Measurements from ENCODE around the gene SIRT3. TPM values are rescaled to one million over a fixed set of nuclear protein-coding genes. Genes with fewer than 3 reads are reported as not detected.

SIRT3 gene
- total RNA-seq, 2 experiments from 2014 or later: 24.3 to 25.2 TPM

DNA sequence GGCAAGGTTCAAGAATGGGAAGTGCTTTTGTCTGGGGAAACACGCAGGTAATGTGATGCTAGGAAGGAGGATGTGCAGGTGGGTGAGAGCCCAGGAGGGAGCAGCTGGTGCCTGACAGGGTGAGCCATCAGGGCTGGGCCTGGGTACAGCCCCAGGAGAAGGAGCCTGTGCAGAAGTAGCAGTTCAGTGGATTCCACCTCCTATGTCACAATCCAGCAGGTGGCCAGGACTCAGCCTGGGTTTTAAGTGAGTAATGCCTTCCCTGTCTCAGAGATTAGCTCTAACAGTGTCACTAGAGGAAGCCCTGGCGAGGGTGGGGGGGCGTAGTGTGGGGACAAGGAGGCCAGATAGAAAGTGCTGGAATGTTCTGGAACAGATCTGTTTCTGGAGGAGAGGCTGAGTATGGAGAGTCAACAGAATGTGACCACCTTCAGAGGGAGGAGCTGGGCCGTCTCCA lies 20.5 kb downstream of the SIRT3 start:
- Mint-ChIP-seq H3K27ac (no peak overlapping the region), H3K4me1 (peaks cover 10% of the 10 kb centered on the region), H3K4me3 (no peak overlapping the region), H3K27me3 (no peaks in the 10 kb centered on the region), H3K36me3 (peaks cover 12% of the 10 kb centered on the region), H3K9me3 (no peaks in the 10 kb centered on the region)
- no peak for ATAC-seq (ENCODE audit: low read depth)
- POLR2A ChIA-PET: interaction anchor here (1.0 to 3.0 kb wide), 3 partner anchors 9 to 13 kb away, joined by 4 to 12 read pairs (median 4); partner anchors contain the start of genes BET1L and RIC8A
- DNase-seq: no peak

GRCh38 chr11:214083-214482 lies 22.1 kb downstream of the SIRT3 start:
- H3K4me3 Mint-ChIP-seq: no peak overlapping the region
- POLR2A ChIA-PET: no interaction called here

GRCh38 chr11:213111-213510 lies 23.0 kb downstream of the SIRT3 start:
- H3K36me3 Mint-ChIP-seq: peaks cover 12% of the 10 kb centered on the region

More at GRCh38 chr11:214083-214482, 22.1 kb downstream of the SIRT3 start:
- Mint-ChIP-seq H3K9me3 (no peaks in the 10 kb centered on the region), H3K27me3 (no peaks in the 10 kb centered on the region), H3K4me1 (peaks cover 19% of the 10 kb centered on the region), H3K27ac (no peak overlapping the region), H3K36me3 (peaks cover 12% of the 10 kb centered on the region)
- ATAC-seq (ENCODE audit: low read depth): no peak
- DNase-seq: no peak

GRCh38 chr11:212150-213100 lies 23.7 kb downstream of the SIRT3 start:
- no peak overlapping the region for H3K4me3 Mint-ChIP-seq
- POLR2A ChIA-PET: no interaction called here
- no peaks in the 10 kb centered on the region for H3K27me3 Mint-ChIP-seq
- peaks cover 19% of the 10 kb centered on the region for H3K4me1 Mint-ChIP-seq
- DNase-seq (no peak), ATAC-seq (ENCODE audit: low read depth) (no peak)
- peaks cover 12% of the 10 kb centered on the region for H3K36me3 Mint-ChIP-seq
- peak overlapping the region; percentile 18 for H3K27ac Mint-ChIP-seq
- no peaks in the 10 kb centered on the region for H3K9me3 Mint-ChIP-seq

More at GRCh38 chr11:213111-213510, 23.0 kb downstream of the SIRT3 start:
- POLR2A ChIA-PET: no interaction called here
- ATAC-seq (ENCODE audit: low read depth) (no peak), DNase-seq (no peak)
- H3K4me1 Mint-ChIP-seq: peaks cover 19% of the 10 kb centered on the region
- H3K9me3 Mint-ChIP-seq: no peaks in the 10 kb centered on the region
- no peak overlapping the region for H3K27ac Mint-ChIP-seq
- no peaks in the 10 kb centered on the region for H3K27me3 Mint-ChIP-seq
- H3K4me3 Mint-ChIP-seq: no peak overlapping the region

DNA sequence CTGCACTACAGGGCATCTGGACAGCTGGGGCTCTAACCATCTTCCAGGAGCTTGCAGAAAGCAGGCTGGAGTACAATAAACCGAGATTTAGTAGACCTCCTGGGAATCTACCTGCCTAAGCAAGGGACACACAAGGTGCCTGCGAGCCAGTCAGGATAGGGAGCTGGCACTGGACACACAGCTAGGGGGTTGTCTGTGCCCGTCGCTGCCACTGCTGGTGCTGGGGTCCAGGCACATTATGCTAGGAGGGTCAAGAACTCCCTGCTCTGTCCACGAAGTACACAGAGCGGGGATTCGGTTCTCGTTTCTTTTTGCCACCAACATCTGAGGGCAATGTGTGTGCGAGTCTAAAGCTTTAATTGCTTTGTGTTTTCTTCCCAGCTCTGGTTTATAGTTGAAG lies 24.4 kb downstream of the SIRT3 start:
- H3K4me3 Mint-ChIP-seq: no peak overlapping the region
- ATAC-seq (ENCODE audit: low read depth): no peak
- POLR2A ChIA-PET: no interaction called here
- no peak overlapping the region for H3K27ac Mint-ChIP-seq
- H3K36me3 Mint-ChIP-seq: peaks cover 13% of the 10 kb centered on the region
- H3K27me3 Mint-ChIP-seq: no peaks in the 10 kb centered on the region
- no peaks in the 10 kb centered on the region for H3K9me3 Mint-ChIP-seq
- peaks cover 19% of the 10 kb centered on the region for H3K4me1 Mint-ChIP-seq
- no peak for DNase-seq

DNA sequence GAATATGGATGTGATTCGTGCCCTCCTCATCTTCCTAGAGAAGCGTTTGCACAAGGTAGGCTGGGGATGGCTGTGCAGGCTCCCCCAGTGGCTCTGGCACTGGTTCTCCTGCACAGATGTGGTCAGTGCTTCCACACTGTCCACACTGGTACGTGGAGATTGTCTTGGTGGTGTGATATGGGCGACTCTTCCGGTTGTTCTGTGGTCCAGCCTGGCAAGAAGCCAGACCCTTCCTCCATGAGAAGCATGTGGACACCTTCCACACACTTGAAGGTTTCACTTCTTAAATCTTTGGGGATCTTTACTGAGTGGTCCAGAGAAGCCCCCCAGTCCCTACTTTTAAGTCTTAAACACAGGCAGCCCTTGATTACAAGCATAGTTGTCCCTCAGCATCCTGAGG lies 24.8 kb downstream of the SIRT3 start:
- no peak for DNase-seq
- Mint-ChIP-seq H3K4me1 (peaks cover 21% of the 10 kb centered on the region), H3K27ac (no peak overlapping the region), H3K27me3 (no peaks in the 10 kb centered on the region), H3K4me3 (no peak overlapping the region), H3K9me3 (no peaks in the 10 kb centered on the region), H3K36me3 (peaks cover 15% of the 10 kb centered on the region)
- ATAC-seq (ENCODE audit: low read depth): no peak
- POLR2A ChIA-PET: no interaction called here

DNA sequence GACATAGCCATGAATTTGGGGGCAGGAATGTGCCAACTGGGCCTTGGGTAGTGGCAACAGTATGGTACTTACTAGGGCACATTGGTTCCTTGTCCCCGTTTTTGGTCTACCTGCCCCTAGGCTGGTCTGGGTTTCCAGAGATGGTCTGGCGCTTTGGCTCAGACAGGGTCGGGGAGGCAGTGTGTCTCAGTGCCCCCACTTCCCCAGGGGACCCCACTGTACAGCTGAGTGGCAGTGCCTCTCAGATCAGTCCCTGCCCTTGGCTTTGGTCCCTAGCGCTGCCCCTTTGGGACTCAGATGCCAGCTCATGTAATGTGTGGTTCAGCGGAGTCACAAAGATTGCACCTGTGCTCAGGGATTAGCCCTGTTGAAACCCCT lies 25.4 kb downstream of the SIRT3 start:
- POLR2A ChIA-PET: no interaction called here
- Mint-ChIP-seq H3K36me3 (peaks cover 15% of the 10 kb centered on the region), H3K4me1 (peaks cover 27% of the 10 kb centered on the region), H3K4me3 (no peak overlapping the region), H3K9me3 (no peaks in the 10 kb centered on the region), H3K27me3 (no peaks in the 10 kb centered on the region), H3K27ac (no peak overlapping the region)
- ATAC-seq (ENCODE audit: low read depth) (no peak), DNase-seq (no peak)

GRCh38 chr11:210122-210802 lies 25.9 kb downstream of the SIRT3 start:
- peak overlapping the region; percentile 89 for H3K4me3 Mint-ChIP-seq
- ATAC-seq (ENCODE audit: low read depth): no peak
- POLR2A ChIA-PET: interaction anchor here (1.4 to 4.1 kb wide), 2 partner anchors 27 to 102 kb away, joined by 3 to 44 read pairs; partner anchors contain the start of genes PSMD13 and SIRT3
- no peaks in the 10 kb centered on the region for H3K27me3 Mint-ChIP-seq
- DNase-seq: no peak
- no peaks in the 10 kb centered on the region for H3K9me3 Mint-ChIP-seq
- H3K27ac Mint-ChIP-seq: peak overlapping the region; percentile 30
- peaks cover 27% of the 10 kb centered on the region for H3K4me1 Mint-ChIP-seq
- H3K36me3 Mint-ChIP-seq: peaks cover 13% of the 10 kb centered on the region

DNA sequence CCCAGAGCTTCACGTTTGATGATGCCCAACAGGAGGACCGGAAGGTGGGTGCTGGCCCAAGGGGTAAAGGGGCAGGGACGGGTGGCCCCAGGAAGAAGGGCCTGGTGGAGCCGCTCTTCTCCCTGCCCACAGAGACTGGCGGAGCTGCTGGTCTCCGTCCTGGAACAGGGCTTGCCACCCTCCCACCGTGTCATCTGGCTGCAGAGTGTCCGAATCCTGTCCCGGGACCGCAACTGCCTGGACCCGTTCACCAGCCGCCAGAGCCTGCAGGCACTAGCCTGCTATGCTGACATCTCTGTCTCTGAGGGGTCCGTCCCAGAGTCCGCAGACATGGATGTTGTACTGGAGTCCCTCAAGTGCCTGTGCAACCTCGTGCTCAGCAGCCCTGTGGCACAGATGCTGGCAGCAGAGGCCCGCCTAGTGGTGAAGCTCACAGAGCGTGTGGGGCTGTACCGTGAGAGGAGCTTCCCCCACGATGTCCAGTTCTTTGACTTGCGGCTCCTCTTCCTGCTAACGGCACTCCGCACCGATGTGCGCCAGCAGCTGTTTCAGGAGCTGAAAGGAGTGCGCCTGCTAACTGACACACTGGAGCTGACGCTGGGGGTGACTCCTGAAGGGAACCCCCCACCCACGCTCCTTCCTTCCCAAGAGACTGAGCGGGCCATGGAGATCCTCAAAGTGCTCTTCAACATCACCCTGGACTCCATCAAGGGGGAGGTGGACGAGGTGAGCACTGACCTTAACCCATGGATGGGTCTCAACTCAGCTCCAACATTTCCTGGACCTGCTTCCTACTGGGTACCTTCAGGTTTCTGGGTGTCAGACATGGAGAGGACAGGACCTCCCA lies 26.6 kb downstream of the SIRT3 start:
- ATAC-seq (ENCODE audit: low read depth) (no peak), DNase-seq (no peak)
- Mint-ChIP-seq H3K36me3 (peaks cover 10% of the 10 kb centered on the region), H3K27ac (peak overlapping the region; percentile 96), H3K4me1 (peaks cover 27% of the 10 kb centered on the region), H3K9me3 (no peaks in the 10 kb centered on the region), H3K27me3 (no peaks in the 10 kb centered on the region), H3K4me3 (peak overlapping the region; percentile 89)
- POLR2A ChIA-PET: interaction anchor here (1.0 to 4.4 kb wide), 5 partner anchors 10 to 103 kb away, joined by 3 to 44 read pairs (median 6); partner anchors contain the start of genes PGGHG, PSMD13 and SIRT3

GRCh38 chr11:208917-209260 lies 27.3 kb downstream of the SIRT3 start:
- DNase-seq (no peak), ATAC-seq (ENCODE audit: low read depth) (peak; percentile 3)
- Mint-ChIP-seq H3K9me3 (no peaks in the 10 kb centered on the region), H3K27me3 (no peaks in the 10 kb centered on the region), H3K27ac (peak overlapping the region; percentile 96), H3K36me3 (peaks cover 10% of the 10 kb centered on the region), H3K4me1 (peaks cover 29% of the 10 kb centered on the region), H3K4me3 (peak overlapping the region; percentile 89)
- POLR2A ChIA-PET: interaction anchor here (0.7 to 4.4 kb wide), 9 partner anchors 10 to 108 kb away, joined by 3 to 44 read pairs (median 5); partner anchors contain the start of genes PGGHG, PSMD13 and SIRT3

DNA sequence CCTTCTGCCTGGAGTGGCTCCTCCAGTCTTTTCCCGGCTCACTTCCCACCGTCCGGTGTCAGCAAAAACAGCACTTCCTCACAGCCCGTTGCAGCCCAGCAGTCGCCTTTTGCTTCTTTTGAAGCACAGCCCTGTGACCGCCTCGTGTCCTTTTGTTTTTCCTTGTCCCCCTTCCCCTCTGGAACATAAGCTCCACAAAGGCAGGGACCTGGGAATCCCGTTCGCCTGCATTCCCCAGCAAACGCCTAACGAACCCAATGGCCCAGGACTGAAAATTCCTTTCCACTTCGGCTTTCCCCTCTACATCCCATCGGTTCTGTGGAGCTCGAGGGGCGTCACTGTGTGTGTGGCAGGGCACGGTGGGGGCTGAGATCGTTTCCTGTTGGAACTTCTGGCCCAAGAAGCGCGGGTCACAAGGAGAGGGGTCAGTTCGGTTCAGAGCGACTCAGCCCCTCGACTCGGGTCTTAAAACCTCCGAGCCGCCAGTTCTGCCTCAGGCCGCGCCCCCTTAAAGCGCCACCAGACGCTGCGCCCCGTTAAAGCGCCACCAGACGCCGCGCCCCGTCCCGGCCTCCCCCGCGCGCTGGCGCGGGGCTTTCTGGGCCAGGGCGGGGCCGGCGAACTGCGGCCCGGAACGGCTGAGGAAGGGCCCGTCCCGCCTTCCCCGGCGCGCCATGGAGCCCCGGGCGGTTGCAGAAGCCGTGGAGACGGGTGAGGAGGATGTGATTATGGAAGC lies 27.8 kb downstream of the SIRT3 start:
- Mint-ChIP-seq H3K27me3 (no peaks in the 10 kb centered on the region), H3K9me3 (no peaks in the 10 kb centered on the region), H3K27ac (peak overlapping the region; percentile 96), H3K4me3 (peak overlapping the region; percentile 89), H3K36me3 (peaks cover 10% of the 10 kb centered on the region), H3K4me1 (peaks cover 34% of the 10 kb centered on the region)
- ATAC-seq (ENCODE audit: low read depth) (peak; percentile 64), DNase-seq (peak; percentile 91)
- POLR2A ChIA-PET: interaction anchor here (0.7 to 4.4 kb wide), 13 partner anchors 11 to 208 kb away, joined by 3 to 44 read pairs (median 6); partner anchors contain the start of genes NLRP6, PGGHG, PSMD13 and SIRT3

GRCh38 chr11:207863-208180 lies 28.3 kb downstream of the SIRT3 start:
- peaks cover 32% of the 10 kb centered on the region for H3K4me1 Mint-ChIP-seq
- ATAC-seq (ENCODE audit: low read depth): peak; percentile 28
- no peak for DNase-seq

More at GRCh38 chr11:207863-208180, 28.3 kb downstream of the SIRT3 start:
- POLR2A ChIA-PET: interaction anchor here (0.5 to 4.4 kb wide), 30 partner anchors 9 to 598 kb away, joined by 3 to 44 read pairs (median 8); partner anchors contain the start of genes IFITM2, NLRP6, PGGHG and PSMD13
- Mint-ChIP-seq H3K27ac (peak overlapping the region; percentile 96), H3K4me3 (peak overlapping the region; percentile 89), H3K36me3 (peaks cover 9% of the 10 kb centered on the region), H3K9me3 (no peaks in the 10 kb centered on the region), H3K27me3 (no peaks in the 10 kb centered on the region)
